ENCODE measurements around the gene MAP3K14.

Gene MAP3K14

GRCh38 chr17:45310380-45311324 is 6.2 kb downstream of the MAP3K14 start:
- DNase-seq (ENCODE audit: insufficient read length, low spot score) (no peak), FAIRE-seq (no peak)
- TF ChIP-seq CTCF (IDR thresholded peaks at IDR 0.05; ENCODE audit: insufficient read depth, missing control alignments): no peak

GRCh38 chr17:45309400-45309799 is 7.4 kb downstream of the MAP3K14 start:
- DNase-seq (ENCODE audit: insufficient read length, low spot score) (no peak), FAIRE-seq (no peak)
- no peak for TF ChIP-seq CTCF (IDR thresholded peaks at IDR 0.05; ENCODE audit: insufficient read depth, missing control alignments)

- FAIRE-seq (no peak), DNase-seq (ENCODE audit: insufficient read length, low spot score) (no peak)
- TF ChIP-seq CTCF (IDR thresholded peaks at IDR 0.05; ENCODE audit: insufficient read depth, missing control alignments): no peak
Measured at GRCh38 chr17:45308840-45309239, 8.0 kb downstream of the MAP3K14 start.

- FAIRE-seq (no peak), DNase-seq (ENCODE audit: insufficient read length, low spot score) (no peak)
- TF ChIP-seq CTCF (IDR thresholded peaks at IDR 0.05; ENCODE audit: insufficient read depth, missing control alignments): no peak
Measured at GRCh38 chr17:45308016-45308365, 8.8 kb downstream of the MAP3K14 start.

- FAIRE-seq: no peak
- TF ChIP-seq CTCF (IDR thresholded peaks at IDR 0.05; ENCODE audit: insufficient read depth, missing control alignments): no peak
- no peak for DNase-seq (ENCODE audit: insufficient read length, low spot score)
Measured at GRCh38 chr17:45307290-45308015, 9.4 kb downstream of the MAP3K14 start.

- FAIRE-seq (no peak), DNase-seq (ENCODE audit: insufficient read length, low spot score) (no peak)
- peak; percentile 16 for TF ChIP-seq CTCF (IDR thresholded peaks at IDR 0.05; ENCODE audit: insufficient read depth, missing control alignments)
Measured at GRCh38 chr17:45306623-45307022, 10.2 kb downstream of the MAP3K14 start.

GRCh38 chr17:45306094-45306493 is 10.7 kb downstream of the MAP3K14 start:
- TF ChIP-seq CTCF (IDR thresholded peaks at IDR 0.05; ENCODE audit: insufficient read depth, missing control alignments): no peak
- DNase-seq (ENCODE audit: insufficient read length, low spot score) (no peak), FAIRE-seq (no peak)

Measured in D721Med (cell line).